Hepatocyte (in vitro differentiated cells): ENCODE data around the gene SGMS1. TPM values are rescaled to one million over a fixed set of nuclear protein-coding genes. Genes with fewer than 3 reads are reported as not detected.

Experiments used
- DNase-seq: peaks from one replicate; pipeline ENCODE4 v3.0.0-alpha.2; 2016; ENCODE audit warnings: low spot score
- H2AFZ ChIP-seq: fragments of 200-600 bp; sonication (generic); 2 replicates; pipeline ENCODE4 v1.6.0; 2016; ENCODE audit warnings: antibody characterized with exemption, mild to moderate bottlenecking
- H3K27ac ChIP-seq: fragments of 200-600 bp; sonication (generic); 2 replicates; pipeline ENCODE4 v1.5.1; 2016; ENCODE audit warnings: mild to moderate bottlenecking
- H3K27me3 ChIP-seq: fragments of 200-600 bp; sonication (generic); 2 replicates; pipeline ENCODE4 v1.6.1; 2016
- H3K36me3 ChIP-seq: fragments of 200-600 bp; sonication (generic); replicated peaks from 2 replicates; pipeline ENCODE4 v1.5.1; 2016; ENCODE audit warnings: low read depth; ENCODE audit not compliant: insufficient read depth
- H3K4me1 ChIP-seq: fragments of 200-600 bp; sonication (generic); 2 replicates; pipeline ENCODE4 v1.5.1; 2016; ENCODE audit warnings: mild to moderate bottlenecking, moderate library complexity; ENCODE audit not compliant: insufficient read depth
- H3K4me2 ChIP-seq: fragments of 200-600 bp; sonication (generic); 2 replicates; pipeline ENCODE4 v1.6.0; 2016
- H3K4me3 ChIP-seq: fragments of 200-600 bp; sonication (generic); 2 replicates; pipeline ENCODE4 v1.5.1; 2016; ENCODE audit warnings: mild to moderate bottlenecking
- H3K79me2 ChIP-seq: fragments of 200-600 bp; sonication (generic); 2 replicates; pipeline ENCODE4 v1.6.0; 2017; ENCODE audit warnings: mild to moderate bottlenecking
- H3K9me2 ChIP-seq: fragments of 200-600 bp; sonication (generic); replicated peaks from 2 replicates; pipeline ENCODE4 v1.6.0; 2017; ENCODE audit warnings: mild to moderate bottlenecking; ENCODE audit not compliant: insufficient read depth
- H3K9me3 ChIP-seq: fragments of 200-600 bp; sonication (generic); 2 replicates; pipeline ENCODE4 v1.5.1; 2016; ENCODE audit warnings: low read depth, mild to moderate bottlenecking
- H4K20me1 ChIP-seq: fragments of 200-600 bp; sonication (generic); 2 replicates; pipeline ENCODE4 v1.6.0; 2016; ENCODE audit warnings: mild to moderate bottlenecking; ENCODE audit not compliant: insufficient read depth, poor library complexity, severe bottlenecking
- EZH2 ChIP-seq: fragments of 200-600 bp; sonication (generic); IDR thresholded peaks from 2 replicates; pipeline ENCODE4 v1.6.1; 2016; ENCODE audit warnings: antibody characterized with exemption, mild to moderate bottlenecking, borderline replicate concordance
- EZH2phosphoT487 ChIP-seq: fragments of 200-600 bp; sonication (generic); IDR thresholded peaks from one replicate; pipeline ENCODE4 v1.6.1; 2018; ENCODE audit warnings: antibody characterized with exemption, mild to moderate bottlenecking, low read depth, moderate library complexity; ENCODE audit not compliant: unreplicated experiment, severe bottlenecking
- whole genome bisulfite sequencing: methylation state at CpG from one replicate; pipeline ENCODE4 v1.1.6; 2016; ENCODE audit warnings: low lambda C conversion rate; ENCODE audit errors: missing lambda C conversion rate; 5-methylcytosine and 5-hydroxymethylcytosine counted together
- polyA plus RNA-seq: library from polyadenylated mRNA; unstranded; fragments of >200 nt; fragmentation: Nextera tagmentation; extraction: Ambion mirVana; gene quantifications from 2 replicates; pipeline ENCODE4 v1.2.1, GENCODE V29; 2016
- total RNA-seq: library from RNA; depleted of rRNA; stranded (reverse); fragments of >200 nt; gene quantifications from 2 replicates; pipeline ENCODE4 v1.2.3, GENCODE V29; 2014
- TF ChIP-seq, protein P1 (sequence below): fragments of 200-600 bp; sonication (generic); IDR thresholded peaks from 2 replicates; pipeline ENCODE4 v1.5.1; 2016; ENCODE audit warnings: antibody characterized with exemption, mild to moderate bottlenecking; ENCODE audit not compliant: poor library complexity

The SGMS1 gene
- total and polyA plus RNA-seq, 2 experiments from 2014 or later: 28.1 to 87.8 TPM

DNA sequence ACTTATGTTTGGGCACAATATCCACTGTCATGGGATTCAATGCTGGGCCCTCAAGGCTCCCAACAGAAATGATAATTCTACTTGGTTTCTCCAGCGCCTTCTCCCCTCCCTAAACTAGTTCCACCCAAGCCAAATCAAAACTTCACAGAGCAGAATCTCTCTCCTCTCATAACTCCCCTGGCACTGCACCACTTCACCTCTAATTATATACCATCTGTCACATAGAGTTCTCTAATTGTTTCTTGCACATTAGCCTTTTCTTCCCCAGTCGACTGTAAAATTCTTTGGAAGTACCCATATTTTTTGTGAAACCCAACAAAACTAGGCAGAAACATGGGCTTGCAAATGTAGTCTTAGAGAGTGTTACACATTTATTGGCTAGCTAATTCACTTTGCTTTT lies 8.1 kb downstream of the SGMS1 start:
- WGBS: 91% methylated on average over 2 of the region's 2 CpGs
- TF ChIP-seq, protein P1, sequence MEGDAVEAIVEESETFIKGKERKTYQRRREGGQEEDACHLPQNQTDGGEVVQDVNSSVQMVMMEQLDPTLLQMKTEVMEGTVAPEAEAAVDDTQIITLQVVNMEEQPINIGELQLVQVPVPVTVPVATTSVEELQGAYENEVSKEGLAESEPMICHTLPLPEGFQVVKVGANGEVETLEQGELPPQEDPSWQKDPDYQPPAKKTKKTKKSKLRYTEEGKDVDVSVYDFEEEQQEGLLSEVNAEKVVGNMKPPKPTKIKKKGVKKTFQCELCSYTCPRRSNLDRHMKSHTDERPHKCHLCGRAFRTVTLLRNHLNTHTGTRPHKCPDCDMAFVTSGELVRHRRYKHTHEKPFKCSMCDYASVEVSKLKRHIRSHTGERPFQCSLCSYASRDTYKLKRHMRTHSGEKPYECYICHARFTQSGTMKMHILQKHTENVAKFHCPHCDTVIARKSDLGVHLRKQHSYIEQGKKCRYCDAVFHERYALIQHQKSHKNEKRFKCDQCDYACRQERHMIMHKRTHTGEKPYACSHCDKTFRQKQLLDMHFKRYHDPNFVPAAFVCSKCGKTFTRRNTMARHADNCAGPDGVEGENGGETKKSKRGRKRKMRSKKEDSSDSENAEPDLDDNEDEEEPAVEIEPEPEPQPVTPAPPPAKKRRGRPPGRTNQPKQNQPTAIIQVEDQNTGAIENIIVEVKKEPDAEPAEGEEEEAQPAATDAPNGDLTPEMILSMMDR: no peak
- TF ChIP-seq EZH2: no peak
- no peak overlapping the region for H3K4me2 ChIP-seq
- no peaks in the 10 kb centered on the region for H3K27me3 ChIP-seq
- no peak overlapping the region for H2AFZ ChIP-seq
- no peak overlapping the region for H3K4me3 ChIP-seq
- peaks cover 23% of the 10 kb centered on the region for H3K4me1 ChIP-seq
- no peaks in the 10 kb centered on the region for H3K36me3 ChIP-seq
- peaks cover 8% of the 10 kb centered on the region for H4K20me1 ChIP-seq
- peaks cover 98% of the 10 kb centered on the region for H3K79me2 ChIP-seq
- no peaks in the 10 kb centered on the region for H3K9me2 ChIP-seq
- no peak for DNase-seq
- no peak overlapping the region for H3K27ac ChIP-seq
- H3K9me3 ChIP-seq: no peaks in the 10 kb centered on the region

DNA sequence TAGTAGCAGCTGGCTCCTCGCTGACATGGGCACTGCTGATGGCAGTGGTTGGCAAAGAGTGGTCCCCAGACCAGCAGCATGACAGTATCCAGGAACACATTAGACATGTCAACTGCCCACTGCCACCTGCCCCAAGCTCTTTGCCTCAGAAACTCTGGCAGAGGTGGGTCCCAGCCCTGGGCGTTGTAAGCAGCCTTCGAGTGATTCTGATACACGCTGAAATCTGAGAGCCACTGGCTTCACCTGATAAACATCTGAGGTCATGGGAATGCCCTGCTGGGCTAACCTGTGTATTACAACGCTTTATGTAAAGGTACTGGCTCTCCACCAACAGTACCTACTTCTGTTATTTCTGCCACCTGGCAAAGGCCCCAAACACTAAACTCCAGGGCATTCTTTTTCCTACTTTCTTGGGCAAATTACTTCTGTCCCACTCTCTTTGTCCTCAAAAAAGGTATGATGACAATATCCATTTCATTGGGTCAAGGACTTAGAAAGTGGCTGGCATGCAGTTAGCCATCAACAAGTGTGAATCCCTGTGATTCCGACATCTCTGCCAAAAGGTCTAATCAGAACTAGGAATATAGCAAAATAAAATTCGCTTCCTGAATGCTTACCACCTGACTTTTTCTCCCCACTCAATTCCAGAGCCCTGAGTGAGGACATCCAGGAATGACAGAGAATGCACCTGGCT lies 9.2 kb downstream of the SGMS1 start:
- Histone ChIP-seq H2AFZ (no peak overlapping the region), H3K27me3 (no peaks in the 10 kb centered on the region), H3K4me1 (peaks cover 26% of the 10 kb centered on the region), H3K4me3 (no peak overlapping the region), H3K9me3 (no peaks in the 10 kb centered on the region), H3K79me2 (peaks cover 98% of the 10 kb centered on the region), H4K20me1 (no peaks in the 10 kb centered on the region), H3K36me3 (no peaks in the 10 kb centered on the region), H3K9me2 (no peaks in the 10 kb centered on the region), H3K4me2 (no peak overlapping the region), H3K27ac (peak overlapping the region; percentile 66)
- DNase-seq: peak; percentile 39
- WGBS: 59% methylated on average over 7 of the region's 7 CpGs
- no peak for TF ChIP-seq EZH2phosphoT487
- TF ChIP-seq, protein P1: peak; percentile 2

DNA sequence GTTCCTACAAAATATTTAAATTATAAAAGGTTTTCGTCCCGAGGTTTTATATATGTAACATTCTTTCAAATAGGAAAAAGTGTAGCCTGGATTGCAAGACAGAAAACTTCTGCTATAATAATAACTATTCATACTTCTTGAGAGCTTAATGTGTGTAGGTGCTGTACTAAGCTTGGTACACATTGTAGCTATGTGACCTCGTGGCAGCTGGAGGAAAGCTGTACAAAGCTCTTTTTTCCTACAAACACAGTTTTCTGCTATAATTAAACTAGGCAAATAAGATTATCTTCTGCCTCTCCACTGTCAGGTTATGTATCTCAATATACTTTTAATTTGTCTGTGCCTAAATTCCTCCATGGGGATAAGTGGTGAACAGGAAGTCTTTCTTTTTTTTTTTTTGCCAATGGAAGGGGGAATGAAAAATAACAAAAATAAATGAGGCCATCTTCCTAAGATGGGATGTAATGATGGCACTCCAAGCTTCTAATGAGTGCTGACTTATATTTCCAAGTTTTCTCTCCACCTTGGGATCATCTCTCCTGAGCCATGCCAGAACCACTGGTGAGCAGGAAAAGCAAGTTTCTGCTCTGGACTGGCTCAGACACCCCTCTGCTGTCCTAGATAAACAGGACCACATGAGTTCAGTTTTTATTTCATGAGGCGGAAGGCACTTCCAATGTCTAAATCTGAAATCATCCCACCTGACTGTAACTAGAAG lies 9.9 kb downstream of the SGMS1 start:
- no peak overlapping the region for H3K4me2 ChIP-seq
- no peaks in the 10 kb centered on the region for H4K20me1 ChIP-seq
- DNase-seq: no peak
- peaks cover 26% of the 10 kb centered on the region for H3K4me1 ChIP-seq
- no peaks in the 10 kb centered on the region for H3K9me3 ChIP-seq
- H3K9me2 ChIP-seq: no peaks in the 10 kb centered on the region
- H3K4me3 ChIP-seq: no peak overlapping the region
- no peaks in the 10 kb centered on the region for H3K27me3 ChIP-seq
- no peaks in the 10 kb centered on the region for H3K36me3 ChIP-seq
- TF ChIP-seq, protein P1: no peak
- TF ChIP-seq EZH2 (no peak), EZH2phosphoT487 (no peak)
- H3K27ac ChIP-seq: peak overlapping the region; percentile 66
- WGBS: 73% methylated on average over 4 of the region's 4 CpGs
- no peak overlapping the region for H2AFZ ChIP-seq
- H3K79me2 ChIP-seq: peaks cover 98% of the 10 kb centered on the region
